Measurements from ENCODE around the gene LGALS16. TPM values are rescaled to one million over a fixed set of nuclear protein-coding genes. Genes with fewer than 3 reads are reported as not detected.
"Not testable (repeated sequence)": the region's sequence is repeated elsewhere in the genome, so short reads cannot be mapped to it uniquely, and the experiment has no call there.

The LGALS16 gene
- total RNA-seq, 1 donor = not detected

DNA sequence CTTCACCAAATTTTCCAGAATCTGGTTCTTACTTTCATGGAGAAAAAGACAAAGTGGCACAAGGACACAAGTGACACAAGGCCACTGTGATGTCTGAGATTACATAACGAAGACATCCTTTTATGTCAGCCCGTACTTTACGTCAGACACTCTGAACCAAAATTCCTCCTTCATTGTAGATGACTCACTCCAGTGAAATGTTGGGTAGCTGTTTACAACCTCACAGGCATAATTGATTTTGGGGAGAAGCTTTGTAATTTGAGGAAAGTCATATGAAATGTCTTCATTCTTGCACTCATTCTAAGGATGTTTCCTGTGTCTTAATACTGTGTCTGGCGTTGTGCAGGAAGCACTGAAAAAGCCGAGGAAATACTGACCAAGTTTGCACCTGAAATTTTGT, 28.6 kb downstream of the LGALS16 start:
- H3K4me3 ChIP-seq (ENCODE audit: low read depth, low read length) = no peak overlapping the region
- DNase-seq (ENCODE audit: low read depth) = no peak
- no peak for TF ChIP-seq CTCF (IDR thresholded peaks at IDR 0.05; ENCODE audit: insufficient read depth, low read depth, low read length)

GRCh38 chr19:39686739-39687138, 31.0 kb downstream of the LGALS16 start:
- TF ChIP-seq CTCF (IDR thresholded peaks at IDR 0.05; ENCODE audit: insufficient read depth, low read depth, low read length) = no peak
- no peak for DNase-seq (ENCODE audit: low read depth)
- H3K4me3 ChIP-seq (ENCODE audit: low read depth, low read length) = no peak overlapping the region

DNA sequence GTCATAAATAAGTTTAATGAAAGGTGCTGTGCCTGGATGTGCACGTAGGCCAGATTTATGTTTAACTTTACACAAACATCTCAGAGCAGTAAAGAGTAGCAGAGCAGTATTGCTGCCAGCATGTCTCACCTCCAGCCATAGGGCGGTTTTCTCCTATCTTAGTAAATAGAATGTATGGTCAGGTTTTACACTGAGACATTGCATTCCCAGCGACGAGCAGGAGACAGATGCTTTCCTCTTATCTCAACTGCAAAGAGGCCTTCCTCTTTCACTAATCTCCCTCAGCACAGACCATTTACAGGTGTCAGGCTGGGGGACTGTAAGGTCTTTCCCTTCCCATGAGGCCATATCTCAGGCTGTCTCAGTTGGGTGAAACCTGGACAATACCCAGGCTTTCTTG, 32.9 kb downstream of the LGALS16 start:
- DNase-seq (ENCODE audit: low read depth); H3K4me3 ChIP-seq (ENCODE audit: low read depth, low read length): not testable (repeated sequence)

- no peak for TF ChIP-seq CTCF (IDR thresholded peaks at IDR 0.05; ENCODE audit: insufficient read depth, low read depth, low read length)
- no peak for DNase-seq (ENCODE audit: low read depth)
- H3K4me3 ChIP-seq (ENCODE audit: low read depth, low read length) = no peak overlapping the region
These were observed 36.5 kb downstream of the LGALS16 start for GRCh38 chr19:39692166-39692565.

- no peak overlapping the region for H3K4me3 ChIP-seq (ENCODE audit: low read depth, low read length)
- no peak for TF ChIP-seq CTCF (IDR thresholded peaks at IDR 0.05; ENCODE audit: insufficient read depth, low read depth, low read length)
- DNase-seq (ENCODE audit: low read depth) = no peak
These were observed 37.1 kb downstream of the LGALS16 start for GRCh38 chr19:39692822-39693221.

DNA sequence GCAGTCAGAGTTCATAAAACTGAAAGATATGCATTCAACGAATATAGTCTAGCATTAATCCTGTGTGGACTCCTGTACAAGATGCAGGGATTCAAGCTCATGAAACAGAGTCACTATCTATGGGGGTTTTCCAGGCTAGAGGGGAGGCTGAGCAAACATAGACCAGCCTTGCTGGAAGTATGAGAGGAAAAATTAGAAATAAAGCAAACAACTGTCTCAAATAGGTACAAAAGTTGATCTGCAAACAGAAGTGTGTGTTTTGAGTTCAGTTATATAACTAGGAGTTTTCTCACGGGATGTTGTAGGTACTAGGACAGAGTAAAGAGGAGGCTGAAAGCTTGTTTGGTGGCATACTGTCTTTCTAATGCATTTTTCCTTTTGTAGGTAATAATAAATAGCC, 40.0 kb downstream of the LGALS16 start:
- H3K4me3 ChIP-seq (ENCODE audit: low read depth, low read length) = no peak overlapping the region
- no peak for TF ChIP-seq CTCF (IDR thresholded peaks at IDR 0.05; ENCODE audit: insufficient read depth, low read depth, low read length)
- no peak for DNase-seq (ENCODE audit: low read depth)

DNA sequence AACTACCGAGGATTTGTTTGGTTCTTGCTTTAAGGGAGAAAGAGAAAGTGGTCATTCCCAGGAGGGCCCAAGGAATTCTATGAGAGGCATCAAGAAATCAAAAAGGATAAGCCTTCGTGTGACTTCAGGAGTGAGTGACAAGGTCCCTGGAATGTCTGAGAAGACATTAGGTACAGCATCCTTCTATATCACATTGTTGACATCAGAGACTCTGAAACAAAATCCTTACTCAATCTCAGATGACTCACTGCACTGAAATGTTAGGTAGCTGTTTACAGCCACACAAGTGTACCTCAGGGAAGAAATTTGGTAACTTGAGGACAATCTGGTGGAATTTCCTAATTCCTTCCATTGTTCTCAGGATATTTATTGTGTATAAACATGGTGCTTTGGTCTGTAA, 40.7 kb downstream of the LGALS16 start:
- no peak for DNase-seq (ENCODE audit: low read depth)
- TF ChIP-seq CTCF (IDR thresholded peaks at IDR 0.05; ENCODE audit: insufficient read depth, low read depth, low read length) = no peak
- H3K4me3 ChIP-seq (ENCODE audit: low read depth, low read length) = no peak overlapping the region

Measured in fibroblast of villous mesenchyme (primary cell).